ENCODE measurements around the gene PCCA.

The PCCA gene

GRCh38 chr13:100517135-100517534, 428.2 kb downstream of the PCCA start:
- TF ChIP-seq CTCF (conservative IDR thresholded peaks at IDR 0.05) = no peak
- TF ChIP-seq ZFX (IDR thresholded peaks at IDR 0.05) = no peak
- H3K27ac ChIP-seq = no peak overlapping the region

GRCh38 chr13:100517728-100518127, 428.8 kb downstream of the PCCA start:
- TF ChIP-seq ZFX (IDR thresholded peaks at IDR 0.05) = no peak
- no peak for TF ChIP-seq CTCF (conservative IDR thresholded peaks at IDR 0.05)
- H3K27ac ChIP-seq = no peak overlapping the region

GRCh38 chr13:100518394-100519062, 429.6 kb downstream of the PCCA start:
- TF ChIP-seq ZFX (IDR thresholded peaks at IDR 0.05) (no peak), CTCF (conservative IDR thresholded peaks at IDR 0.05) (no peak)
- no peak overlapping the region for H3K27ac ChIP-seq

GRCh38 chr13:100519626-100520025, 430.7 kb downstream of the PCCA start:
- no peak overlapping the region; the same call in 1 of the 2 replicates for H3K27ac ChIP-seq
- TF ChIP-seq CTCF (conservative IDR thresholded peaks at IDR 0.05) (no peak), ZFX (IDR thresholded peaks at IDR 0.05) (no peak)

- TF ChIP-seq ZFX (IDR thresholded peaks at IDR 0.05) (no peak), CTCF (conservative IDR thresholded peaks at IDR 0.05) (no peak)
- H3K27ac ChIP-seq = no peak overlapping the region
Measured at GRCh38 chr13:100520936-100521850, 432.3 kb downstream of the PCCA start.

- no peak for TF ChIP-seq ZFX (IDR thresholded peaks at IDR 0.05)
- no peak for TF ChIP-seq CTCF (conservative IDR thresholded peaks at IDR 0.05)
- no peak overlapping the region for H3K27ac ChIP-seq
Measured at GRCh38 chr13:100521851-100522617, 433.1 kb downstream of the PCCA start.
